HepG2 (cell line): ENCODE data around the gene DST. TPM values are rescaled to one million over a fixed set of nuclear protein-coding genes. Genes with fewer than 3 reads are reported as not detected.

Experiments used
- DDIT3 ChIP-seq: sonication (generic); formaldehyde crosslinking; IDR thresholded peaks from 2 replicates; pipeline ENCODE4 v1.4.0; 2020; ENCODE audit warnings: mild to moderate bottlenecking, missing genetic modification reagents
- HNF4G ChIP-seq, 2 experiments: sonication (generic) in 1 of 2; formaldehyde crosslinking in 1 of 2; IDR thresholded peaks; 2 replicates each; pipeline versions ENCODE4 v1.4.0 to v1.6.1; 2011 to 2020; ENCODE audit warnings: borderline replicate concordance in 2 of 2, low read depth in 2 of 2, mild to moderate bottlenecking in 2 of 2, low read length in 1 of 2, missing genetic modification reagents in 1 of 2, moderate library complexity in 1 of 2
- KDM2A ChIP-seq: sonication (generic); formaldehyde crosslinking; IDR thresholded peaks from 2 replicates; pipeline ENCODE4 v1.4.0; 2020; ENCODE audit warnings: low read depth, missing genetic modification reagents, borderline replicate concordance
- KDM5B ChIP-seq: sonication (generic); formaldehyde crosslinking; IDR thresholded peaks from 2 replicates; pipeline ENCODE4 v1.4.0; 2020; ENCODE audit warnings: missing genetic modification reagents, mild to moderate bottlenecking, borderline replicate concordance
- RARA ChIP-seq: IDR thresholded peaks from 2 replicates; pipeline ENCODE4 v1.6.1; 2016; ENCODE audit warnings: missing genetic modification reagents, missing compliant biosample characterization
- RBM39 ChIP-seq: fragments of 200-400 bp; formaldehyde crosslinking; IDR thresholded peaks from one replicate; pipeline ENCODE4 v1.6.1; 2018; ENCODE audit warnings: antibody characterized with exemption, mild to moderate bottlenecking, low read depth, low read length; ENCODE audit not compliant: poor library complexity, severe bottlenecking
- SNAPC4 ChIP-seq: sonication (generic); formaldehyde crosslinking; IDR thresholded peaks from 2 replicates; pipeline ENCODE4 v1.4.0; 2020; ENCODE audit warnings: mild to moderate bottlenecking, missing genetic modification reagents
- SOX13 ChIP-seq, 3 experiments: fragments of 450-650 bp in 1 of 3; sonication (generic) in 1 of 3; formaldehyde crosslinking in 1 of 3; IDR thresholded peaks in 2 of 3; conservative IDR thresholded peaks in 1 of 3; 2 replicates each; pipeline versions ENCODE4 v1.5.0 to v1.6.1; 2016 to 2020; ENCODE audit warnings: antibody characterized with exemption in 1 of 3, mild to moderate bottlenecking in 1 of 3, missing compliant biosample characterization in 1 of 3, missing genetic modification reagents in 1 of 3, moderate library complexity in 1 of 3
- SP140L ChIP-seq: sonication (generic); formaldehyde crosslinking; IDR thresholded peaks from 2 replicates; pipeline ENCODE4 v1.4.0; 2020; ENCODE audit warnings: missing genetic modification reagents, borderline replicate concordance
- SRF ChIP-seq: IDR thresholded peaks from 2 replicates; pipeline ENCODE4 v1.6.1; 2011; ENCODE audit warnings: mild to moderate bottlenecking, low read depth, low read length, moderate library complexity
- TERF1 ChIP-seq: sonication (generic); formaldehyde crosslinking; IDR thresholded peaks from 2 replicates; pipeline ENCODE4 v1.8.0; 2022; ENCODE audit warnings: mild to moderate bottlenecking, missing genetic modification reagents, moderate library complexity
- THYN1 ChIP-seq: sonication (generic); formaldehyde crosslinking; IDR thresholded peaks from 2 replicates; pipeline ENCODE4 v1.8.1; 2023; ENCODE audit warnings: low read depth, mild to moderate bottlenecking, moderate library complexity, missing genetic modification reagents, borderline replicate concordance
- ZBED4 ChIP-seq: sonication (generic); formaldehyde crosslinking; IDR thresholded peaks from 2 replicates; pipeline ENCODE4 v1.4.0; 2020; ENCODE audit warnings: missing genetic modification reagents, borderline replicate concordance
- ZC3H13 ChIP-seq: sonication (generic); formaldehyde crosslinking; IDR thresholded peaks from 2 replicates; pipeline ENCODE4 v1.8.1; 2023; ENCODE audit warnings: mild to moderate bottlenecking, missing genetic modification reagents, moderate library complexity
- ZNF292 ChIP-seq: sonication (generic); formaldehyde crosslinking; IDR thresholded peaks from 2 replicates; pipeline ENCODE4 v1.8.1; 2022; ENCODE audit warnings: mild to moderate bottlenecking, low read depth, missing genetic modification reagents, borderline replicate concordance
- ZNF720 ChIP-seq: sonication (generic); formaldehyde crosslinking; IDR thresholded peaks from 2 replicates; pipeline ENCODE4 v1.4.0; 2020; ENCODE audit warnings: missing genetic modification reagents
- ZNF746 ChIP-seq: sonication (generic); formaldehyde crosslinking; IDR thresholded peaks from 2 replicates; pipeline ENCODE4 v1.8.0; 2022; ENCODE audit warnings: mild to moderate bottlenecking, missing genetic modification reagents
- polyA plus RNA-seq, 8 experiments: library from polyadenylated mRNA; depleted of rRNA in 3 of 8; stranded (reverse) in 7 of 8; unstranded in 1 of 8; fragments of >200 nt; fragmentation: Illumina TruSeq in 4 of 8; extraction: Trizol in 4 of 8; gene quantifications; 2 replicates each; pipeline versions ENCODE4 v1.2.1 to v1.2.3, GENCODE V29; 2011 to 2016; ENCODE audit warnings: low read depth in 4 of 8, missing spikeins in 1 of 8, mixed read lengths in 1 of 8; ENCODE audit not compliant: insufficient read depth in 1 of 8
- total RNA-seq, 5 experiments: library from RNA; depleted of rRNA; stranded (reverse); fragments of >200 nt; fragmentation: Illumina TruSeq; extraction: Trizol; gene quantifications; 2 replicates each; pipeline ENCODE4 v1.2.3, GENCODE V29; 2016; ENCODE audit warnings: low read depth in 1 of 5

DST gene
- total and polyA plus RNA-seq, 2 of the 13 experiments (the other 11 are each of a cell fraction or from before 2014, with no cell fraction given) = 64.4 to 89.0 TPM

GRCh38 chr6:56683882-56684281 is 41.2 kb upstream of the DST start (continued):
- no peak for TF ChIP-seq TERF1 (CRISPR knock-in tag)
- no peak for TF ChIP-seq KDM5B (CRISPR knock-in tag)
- TF ChIP-seq SRF = no peak
- no peak for TF ChIP-seq ZC3H13 (CRISPR knock-in tag)
- TF ChIP-seq KDM2A (CRISPR knock-in tag) = peak; percentile 32; the same call in 1 of the 2 replicates
- TF ChIP-seq RBM39 = no peak
- no peak for TF ChIP-seq THYN1 (CRISPR knock-in tag)
- TF ChIP-seq ZNF720 (CRISPR knock-in tag) = no peak
- TF ChIP-seq SNAPC4 (CRISPR knock-in tag) = no peak
- TF ChIP-seq SOX13 (IDR thresholded peaks at IDR 0.05) = peak; percentile 81
- TF ChIP-seq SOX13 (CRISPR knock-in tag; conservative IDR thresholded peaks at IDR 0.05 in 1 of 2, IDR thresholded peaks at IDR 0.05 in 1 of 2) = peak in 1 of 2 experiments; percentile 90; a peak in 2 of 4 replicates
- peak; percentile 27; the same call in 1 of the 2 replicates for TF ChIP-seq ZNF292 (CRISPR knock-in tag)
- TF ChIP-seq ZBED4 (CRISPR knock-in tag) = peak; percentile 83; the same call in 1 of the 2 replicates
- TF ChIP-seq SP140L = no peak; the same call in 1 of the 2 replicates
- TF ChIP-seq HNF4G (IDR thresholded peaks at IDR 0.05; ENCODE audit: borderline replicate concordance, low read depth, low read length) = peak; percentile 33; the same call in 1 of the 2 replicates
- TF ChIP-seq HNF4G (CRISPR knock-in tag; IDR thresholded peaks at IDR 0.05; ENCODE audit: borderline replicate concordance, low read depth) = no peak
- peak; percentile 97 for TF ChIP-seq RARA (CRISPR knock-in tag)
- TF ChIP-seq DDIT3 (CRISPR knock-in tag) = no peak
- no peak for TF ChIP-seq ZNF746 (CRISPR knock-in tag)
